WERI-Rb-1 (cell line): ENCODE measurements around the gene TEKTIP1.

Experiments used
- DNase-seq: peaks from one replicate; pipeline ENCODE4 v3.0.0-alpha.2; 2020
- H3K27ac ChIP-seq: fragments of 250-450 bp; sonication (Bioruptor Pico); 2 replicates; pipeline ENCODE4 v1.5.1; 2020; ENCODE audit warnings: mild to moderate bottlenecking, moderate library complexity
- H3K27me3 ChIP-seq: fragments of 250-450 bp; sonication (Bioruptor Pico); 2 replicates; pipeline ENCODE4 v1.5.1; 2021; ENCODE audit warnings: mild to moderate bottlenecking, low read depth, moderate library complexity; ENCODE audit not compliant: insufficient read depth, severe bottlenecking
- H3K36me3 ChIP-seq: fragments of 250-450 bp; sonication (Bioruptor Pico); 2 replicates; pipeline ENCODE4 v1.5.1; 2020; ENCODE audit warnings: mild to moderate bottlenecking, moderate library complexity
- H3K4me3 ChIP-seq: 2 replicates; pipeline ENCODE4 v1.5.1; 2011; ENCODE audit warnings: low read depth, mild to moderate bottlenecking, control low read depth, low read length
- H3K9me3 ChIP-seq: fragments of 250-450 bp; sonication (Bioruptor Pico); 2 replicates; pipeline ENCODE4 v1.5.1; 2021; ENCODE audit warnings: mild to moderate bottlenecking, moderate library complexity; ENCODE audit not compliant: severe bottlenecking
- TF ChIP-seq, protein P1 (sequence below): IDR thresholded peaks from 2 replicates; pipeline ENCODE4 v1.5.1; 2011; ENCODE audit warnings: low read depth, mild to moderate bottlenecking, control low read depth, inconsistent platforms, low read length

TEKTIP1 gene

DNA sequence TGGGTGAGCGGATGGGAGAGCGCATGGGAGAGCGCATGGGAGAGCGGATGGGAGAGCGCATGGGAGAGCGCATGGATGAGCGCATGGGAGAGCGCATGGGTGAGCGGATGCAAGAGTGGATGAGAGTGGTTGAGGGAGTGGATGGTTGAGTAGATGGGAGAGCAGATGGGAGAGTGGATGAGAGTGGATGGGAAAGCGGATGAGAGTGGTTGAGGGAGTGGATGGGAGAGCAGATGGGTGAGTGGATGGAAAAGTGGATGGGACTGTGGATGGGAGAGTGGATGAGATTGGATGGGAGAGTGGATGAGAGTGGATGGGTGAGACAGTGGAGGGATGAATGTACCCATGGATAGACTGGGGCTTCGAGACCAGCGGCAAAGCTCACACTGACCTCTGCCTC, 8.6 kb upstream of the TEKTIP1 start:
- DNase-seq, result no peak
- no peaks in the 10 kb centered on the region for H3K27me3 ChIP-seq
- H3K4me3 ChIP-seq, result no peak overlapping the region
- peaks cover 73% of the 10 kb centered on the region for H3K36me3 ChIP-seq
- H3K9me3 ChIP-seq, result no peaks in the 10 kb centered on the region
- no peak overlapping the region for H3K27ac ChIP-seq
- TF ChIP-seq, protein P1, sequence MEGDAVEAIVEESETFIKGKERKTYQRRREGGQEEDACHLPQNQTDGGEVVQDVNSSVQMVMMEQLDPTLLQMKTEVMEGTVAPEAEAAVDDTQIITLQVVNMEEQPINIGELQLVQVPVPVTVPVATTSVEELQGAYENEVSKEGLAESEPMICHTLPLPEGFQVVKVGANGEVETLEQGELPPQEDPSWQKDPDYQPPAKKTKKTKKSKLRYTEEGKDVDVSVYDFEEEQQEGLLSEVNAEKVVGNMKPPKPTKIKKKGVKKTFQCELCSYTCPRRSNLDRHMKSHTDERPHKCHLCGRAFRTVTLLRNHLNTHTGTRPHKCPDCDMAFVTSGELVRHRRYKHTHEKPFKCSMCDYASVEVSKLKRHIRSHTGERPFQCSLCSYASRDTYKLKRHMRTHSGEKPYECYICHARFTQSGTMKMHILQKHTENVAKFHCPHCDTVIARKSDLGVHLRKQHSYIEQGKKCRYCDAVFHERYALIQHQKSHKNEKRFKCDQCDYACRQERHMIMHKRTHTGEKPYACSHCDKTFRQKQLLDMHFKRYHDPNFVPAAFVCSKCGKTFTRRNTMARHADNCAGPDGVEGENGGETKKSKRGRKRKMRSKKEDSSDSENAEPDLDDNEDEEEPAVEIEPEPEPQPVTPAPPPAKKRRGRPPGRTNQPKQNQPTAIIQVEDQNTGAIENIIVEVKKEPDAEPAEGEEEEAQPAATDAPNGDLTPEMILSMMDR, result no peak

DNA sequence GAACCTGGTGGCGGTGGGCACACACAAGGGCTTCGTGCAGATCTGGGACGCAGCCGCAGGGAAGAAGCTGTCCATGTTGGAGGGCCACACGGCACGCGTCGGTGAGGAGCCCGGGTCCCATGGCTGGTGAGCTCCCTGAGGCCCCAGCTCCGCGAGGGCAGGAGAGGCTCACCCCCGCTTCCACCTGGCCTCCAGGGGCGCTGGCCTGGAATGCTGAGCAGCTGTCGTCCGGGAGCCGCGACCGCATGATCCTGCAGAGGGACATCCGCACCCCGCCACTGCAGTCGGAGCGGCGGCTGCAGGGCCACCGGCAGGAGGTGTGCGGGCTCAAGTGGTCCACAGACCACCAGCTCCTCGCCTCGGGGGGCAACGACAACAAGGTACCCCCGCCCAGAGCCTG, 7.3 kb upstream of the TEKTIP1 start:
- no peaks in the 10 kb centered on the region for H3K27me3 ChIP-seq
- DNase-seq, result no peak
- TF ChIP-seq, protein P1, result no peak
- no peak overlapping the region for H3K4me3 ChIP-seq
- peaks cover 74% of the 10 kb centered on the region for H3K36me3 ChIP-seq
- no peaks in the 10 kb centered on the region for H3K9me3 ChIP-seq
- H3K27ac ChIP-seq, result no peak overlapping the region

DNA sequence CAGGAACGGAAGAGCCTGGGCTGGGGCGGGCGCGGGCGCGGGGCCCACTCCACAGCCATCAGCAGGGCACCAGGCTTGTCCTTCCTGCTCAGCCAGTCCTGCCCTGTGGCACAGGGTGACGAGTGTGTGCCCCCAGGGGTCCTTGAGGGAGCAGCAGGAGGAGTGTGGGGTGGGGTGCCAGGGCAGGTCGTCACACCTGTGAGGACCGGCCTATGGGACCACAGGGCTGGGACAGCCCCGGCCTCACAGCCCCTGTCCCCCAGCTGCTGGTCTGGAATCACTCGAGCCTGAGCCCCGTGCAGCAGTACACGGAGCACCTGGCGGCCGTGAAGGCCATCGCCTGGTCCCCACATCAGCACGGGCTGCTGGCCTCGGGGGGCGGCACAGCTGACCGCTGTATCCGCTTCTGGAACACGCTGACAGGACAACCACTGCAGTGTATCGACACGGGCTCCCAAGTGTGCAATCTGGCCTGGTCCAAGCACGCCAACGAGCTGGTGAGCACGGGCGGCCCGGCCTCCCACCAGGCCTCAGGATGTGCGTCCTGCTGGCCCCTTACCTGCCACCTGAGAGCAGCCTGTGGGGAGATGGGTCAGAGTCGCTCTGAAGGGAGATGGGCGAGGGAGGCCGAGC, 6.7 kb upstream of the TEKTIP1 start:
- H3K27ac ChIP-seq, result no peak overlapping the region
- no peaks in the 10 kb centered on the region for H3K9me3 ChIP-seq
- no peak overlapping the region for H3K4me3 ChIP-seq
- peaks cover 74% of the 10 kb centered on the region for H3K36me3 ChIP-seq
- TF ChIP-seq, protein P1, result no peak
- H3K27me3 ChIP-seq, result no peaks in the 10 kb centered on the region
- no peak for DNase-seq

DNA sequence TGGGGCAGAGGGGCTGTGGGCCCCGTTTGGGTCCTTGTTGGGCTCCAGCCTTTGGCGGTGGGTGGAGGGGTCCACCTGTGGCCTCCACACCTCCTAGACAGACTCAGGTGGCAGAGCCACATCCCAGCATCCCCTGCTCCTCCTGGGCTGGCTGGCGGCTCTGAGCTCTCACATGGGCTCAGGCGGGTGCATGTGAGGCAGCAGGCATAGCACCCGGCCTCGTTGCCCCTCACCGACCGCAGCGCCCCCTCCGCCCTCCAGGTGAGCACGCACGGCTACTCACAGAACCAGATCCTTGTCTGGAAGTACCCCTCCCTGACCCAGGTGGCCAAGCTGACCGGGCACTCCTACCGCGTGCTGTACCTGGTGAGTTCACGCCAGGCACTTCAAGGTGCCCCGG, 5.9 kb upstream of the TEKTIP1 start:
- TF ChIP-seq, protein P1, result no peak
- no peak overlapping the region for H3K27ac ChIP-seq
- H3K36me3 ChIP-seq, result peaks cover 72% of the 10 kb centered on the region
- H3K27me3 ChIP-seq, result no peaks in the 10 kb centered on the region
- no peaks in the 10 kb centered on the region for H3K9me3 ChIP-seq
- no peak for DNase-seq
- no peak overlapping the region for H3K4me3 ChIP-seq

DNA sequence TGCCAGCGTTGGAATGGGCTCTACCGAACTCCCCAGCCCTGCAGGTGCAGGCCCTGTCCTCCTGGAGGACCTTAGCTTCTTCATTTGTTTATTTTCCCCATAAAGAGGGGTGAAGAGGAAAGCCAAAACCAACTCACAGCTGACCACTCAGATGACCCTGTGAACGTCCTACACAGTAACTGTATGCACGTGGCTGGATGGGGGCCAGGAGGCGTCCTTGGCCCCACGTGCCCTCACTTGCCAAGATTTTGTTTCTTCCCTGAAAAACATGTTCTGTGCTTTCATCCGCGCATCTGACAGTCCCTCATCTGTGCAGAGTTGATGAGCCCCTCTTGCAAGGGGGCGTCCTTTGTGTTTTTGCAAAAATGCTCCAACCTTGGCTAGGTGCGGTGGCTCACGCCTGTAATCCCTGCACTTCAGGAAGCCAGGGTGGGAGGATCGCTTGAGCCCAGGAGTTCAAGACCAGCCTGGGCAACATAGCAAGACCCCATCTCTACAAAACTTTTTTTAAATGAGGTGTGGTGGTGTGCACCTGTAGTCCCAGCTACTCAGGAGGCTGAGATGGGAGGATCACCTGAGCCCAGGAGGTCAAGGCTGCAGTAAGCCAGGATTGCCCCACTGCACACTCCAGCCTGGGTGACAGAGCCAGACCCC, 5.3 kb upstream of the TEKTIP1 start:
- H3K36me3 ChIP-seq, result peaks cover 72% of the 10 kb centered on the region
- no peak overlapping the region for H3K27ac ChIP-seq
- H3K9me3 ChIP-seq, result no peaks in the 10 kb centered on the region
- H3K4me3 ChIP-seq, result no peak overlapping the region
- TF ChIP-seq, protein P1, result no peak
- H3K27me3 ChIP-seq, result no peaks in the 10 kb centered on the region
- no peak for DNase-seq
